ENCODE results near the gene LRRC32. TPM values are rescaled to one million over a fixed set of nuclear protein-coding genes. Genes with fewer than 3 reads are reported as not detected.

LRRC32 gene
- total RNA-seq, 1 experiment from 2014 or later, result 0.15 TPM

DNA sequence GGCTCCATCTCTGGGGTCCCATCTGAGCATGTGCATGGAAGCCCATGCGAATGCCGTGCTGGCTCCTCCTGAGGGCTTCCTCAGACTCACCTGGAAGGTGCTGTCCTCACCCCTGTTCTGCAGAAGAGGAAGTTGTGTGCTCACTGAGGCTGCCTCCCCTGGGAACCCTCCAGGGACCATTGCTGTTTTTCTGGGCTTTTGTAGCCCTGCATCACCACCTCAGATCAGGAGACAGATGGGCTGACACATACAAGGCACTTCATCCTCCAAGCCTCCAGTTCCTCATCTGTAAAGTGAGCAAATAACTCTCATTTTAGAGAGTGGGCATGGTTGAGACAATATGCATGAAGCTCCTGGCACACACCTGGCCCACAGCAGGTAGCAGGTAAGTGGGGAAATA lies 12.1 kb upstream of the LRRC32 start:
- in situ Hi-C loops (cut with HindIII; ENCODE audit: low pct_unique_long_range_greater_than_20kb, low sequenced_read_pairs), result no loop called here
- no peak overlapping the region for H3K4me3 ChIP-seq (ENCODE audit: low read depth in 2 of 2, low read length in 2 of 2)
- DNase-seq (ENCODE audit: low read depth, low spot score) (no peak), ATAC-seq (no peak)
- H3K9me3 ChIP-seq (ENCODE audit: control insufficient read depth, insufficient read depth, low read depth, low read length), result no peaks in the 10 kb centered on the region
- intact Hi-C loops (cut with micrococcal nuclease; ENCODE audit: unreplicated experiment), result no loop called here
- ChIA-PET POLR2A (no interaction called here), CTCF (no interaction called here)
- no peaks in the 10 kb centered on the region for H3K4me1 ChIP-seq (ENCODE audit: control insufficient read depth, insufficient read depth, low read length)
- no peaks in the 10 kb centered on the region for H3K36me3 ChIP-seq (ENCODE audit: control insufficient read depth, insufficient read depth, low read length)
- H3K27me3 ChIP-seq (ENCODE audit: control insufficient read depth, insufficient read depth, low read length), result no peaks in the 10 kb centered on the region
- no peak overlapping the region for H3K27ac ChIP-seq (ENCODE audit: low read length)
- no TSS peak for BruUV-seq (replicated peaks)
- TF ChIP-seq TCF7L2 (IDR thresholded peaks at IDR 0.05; ENCODE audit: low read depth, low read length) (no peak), SIN3A (IDR thresholded peaks at IDR 0.05; ENCODE audit: borderline replicate concordance, insufficient read depth, low read depth, low read length) (no peak), POLR2AphosphoS5 (IDR thresholded peaks at IDR 0.05; ENCODE audit: low read depth, low read length) (no peak)
- TF ChIP-seq, protein P1, sequence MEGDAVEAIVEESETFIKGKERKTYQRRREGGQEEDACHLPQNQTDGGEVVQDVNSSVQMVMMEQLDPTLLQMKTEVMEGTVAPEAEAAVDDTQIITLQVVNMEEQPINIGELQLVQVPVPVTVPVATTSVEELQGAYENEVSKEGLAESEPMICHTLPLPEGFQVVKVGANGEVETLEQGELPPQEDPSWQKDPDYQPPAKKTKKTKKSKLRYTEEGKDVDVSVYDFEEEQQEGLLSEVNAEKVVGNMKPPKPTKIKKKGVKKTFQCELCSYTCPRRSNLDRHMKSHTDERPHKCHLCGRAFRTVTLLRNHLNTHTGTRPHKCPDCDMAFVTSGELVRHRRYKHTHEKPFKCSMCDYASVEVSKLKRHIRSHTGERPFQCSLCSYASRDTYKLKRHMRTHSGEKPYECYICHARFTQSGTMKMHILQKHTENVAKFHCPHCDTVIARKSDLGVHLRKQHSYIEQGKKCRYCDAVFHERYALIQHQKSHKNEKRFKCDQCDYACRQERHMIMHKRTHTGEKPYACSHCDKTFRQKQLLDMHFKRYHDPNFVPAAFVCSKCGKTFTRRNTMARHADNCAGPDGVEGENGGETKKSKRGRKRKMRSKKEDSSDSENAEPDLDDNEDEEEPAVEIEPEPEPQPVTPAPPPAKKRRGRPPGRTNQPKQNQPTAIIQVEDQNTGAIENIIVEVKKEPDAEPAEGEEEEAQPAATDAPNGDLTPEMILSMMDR (IDR thresholded peaks at IDR 0.05), result no peak
- TF ChIP-seq, protein P2, sequence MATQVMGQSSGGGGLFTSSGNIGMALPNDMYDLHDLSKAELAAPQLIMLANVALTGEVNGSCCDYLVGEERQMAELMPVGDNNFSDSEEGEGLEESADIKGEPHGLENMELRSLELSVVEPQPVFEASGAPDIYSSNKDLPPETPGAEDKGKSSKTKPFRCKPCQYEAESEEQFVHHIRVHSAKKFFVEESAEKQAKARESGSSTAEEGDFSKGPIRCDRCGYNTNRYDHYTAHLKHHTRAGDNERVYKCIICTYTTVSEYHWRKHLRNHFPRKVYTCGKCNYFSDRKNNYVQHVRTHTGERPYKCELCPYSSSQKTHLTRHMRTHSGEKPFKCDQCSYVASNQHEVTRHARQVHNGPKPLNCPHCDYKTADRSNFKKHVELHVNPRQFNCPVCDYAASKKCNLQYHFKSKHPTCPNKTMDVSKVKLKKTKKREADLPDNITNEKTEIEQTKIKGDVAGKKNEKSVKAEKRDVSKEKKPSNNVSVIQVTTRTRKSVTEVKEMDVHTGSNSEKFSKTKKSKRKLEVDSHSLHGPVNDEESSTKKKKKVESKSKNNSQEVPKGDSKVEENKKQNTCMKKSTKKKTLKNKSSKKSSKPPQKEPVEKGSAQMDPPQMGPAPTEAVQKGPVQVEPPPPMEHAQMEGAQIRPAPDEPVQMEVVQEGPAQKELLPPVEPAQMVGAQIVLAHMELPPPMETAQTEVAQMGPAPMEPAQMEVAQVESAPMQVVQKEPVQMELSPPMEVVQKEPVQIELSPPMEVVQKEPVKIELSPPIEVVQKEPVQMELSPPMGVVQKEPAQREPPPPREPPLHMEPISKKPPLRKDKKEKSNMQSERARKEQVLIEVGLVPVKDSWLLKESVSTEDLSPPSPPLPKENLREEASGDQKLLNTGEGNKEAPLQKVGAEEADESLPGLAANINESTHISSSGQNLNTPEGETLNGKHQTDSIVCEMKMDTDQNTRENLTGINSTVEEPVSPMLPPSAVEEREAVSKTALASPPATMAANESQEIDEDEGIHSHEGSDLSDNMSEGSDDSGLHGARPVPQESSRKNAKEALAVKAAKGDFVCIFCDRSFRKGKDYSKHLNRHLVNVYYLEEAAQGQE (IDR thresholded peaks at IDR 0.05; ENCODE audit: insufficient read depth in 1 of 2, low read depth in 2 of 2, low read length in 1 of 2), result no peak

DNA sequence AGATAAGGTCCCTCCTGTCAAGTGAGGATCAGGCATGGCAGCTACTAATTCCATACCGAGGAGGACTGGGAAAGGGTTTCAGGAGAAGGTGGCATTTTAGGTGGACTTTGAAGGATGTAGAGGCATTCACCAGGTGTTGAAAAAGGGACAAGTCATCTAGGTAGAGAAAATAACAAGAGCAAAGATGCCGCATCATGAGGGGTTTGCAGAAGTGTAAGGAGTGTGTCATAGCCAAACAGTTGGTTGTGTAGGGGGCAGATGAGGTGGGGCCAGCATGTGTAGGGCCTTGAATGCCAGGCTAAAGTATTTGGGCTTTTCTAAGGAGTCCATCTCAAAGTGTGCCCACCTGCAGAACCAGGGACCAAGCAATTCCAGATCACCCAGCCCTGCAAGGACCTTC lies 11.6 kb upstream of the LRRC32 start:
- Histone ChIP-seq H3K9me3 (ENCODE audit: control insufficient read depth, insufficient read depth, low read depth, low read length) (no peaks in the 10 kb centered on the region), H3K27me3 (ENCODE audit: control insufficient read depth, insufficient read depth, low read length) (no peaks in the 10 kb centered on the region), H3K36me3 (ENCODE audit: control insufficient read depth, insufficient read depth, low read length) (no peaks in the 10 kb centered on the region), H3K4me1 (ENCODE audit: control insufficient read depth, insufficient read depth, low read length) (no peaks in the 10 kb centered on the region), H3K4me3 (ENCODE audit: low read depth in 2 of 2, low read length in 2 of 2) (no peak overlapping the region), H3K27ac (ENCODE audit: low read length) (no peak overlapping the region)
- ChIA-PET POLR2A (no interaction called here), CTCF (interaction anchor here (1.1 kb wide), 1 partner anchor 83 kb away, joined by 3 read pairs; no protein-coding TSS in a partner anchor)
- no TSS peak for BruUV-seq (replicated peaks)
- TF ChIP-seq TCF7L2 (IDR thresholded peaks at IDR 0.05; ENCODE audit: low read depth, low read length), result no peak
- TF ChIP-seq, protein P1 (IDR thresholded peaks at IDR 0.05), result no peak
- TF ChIP-seq, protein P2 (IDR thresholded peaks at IDR 0.05; ENCODE audit: insufficient read depth in 1 of 2, low read depth in 2 of 2, low read length in 1 of 2), result no peak
- no peak for TF ChIP-seq SIN3A (IDR thresholded peaks at IDR 0.05; ENCODE audit: borderline replicate concordance, insufficient read depth, low read depth, low read length)
- TF ChIP-seq POLR2AphosphoS5 (IDR thresholded peaks at IDR 0.05; ENCODE audit: low read depth, low read length), result no peak
- in situ Hi-C loops (cut with HindIII; ENCODE audit: low pct_unique_long_range_greater_than_20kb, low sequenced_read_pairs), result no loop called here
- DNase-seq (ENCODE audit: low read depth, low spot score), result no peak
- intact Hi-C loops (cut with micrococcal nuclease; ENCODE audit: unreplicated experiment), result no loop called here
- ATAC-seq, result no peak

All from Panc1 (cell line).